ENCODE measurements around the gene RPLP2. TPM values are rescaled to one million over a fixed set of nuclear protein-coding genes. Genes with fewer than 3 reads are reported as not detected.

The RPLP2 gene
- total and polyA plus RNA-seq, 2 experiments from 2014 or later: 401 to 468 TPM

DNA sequence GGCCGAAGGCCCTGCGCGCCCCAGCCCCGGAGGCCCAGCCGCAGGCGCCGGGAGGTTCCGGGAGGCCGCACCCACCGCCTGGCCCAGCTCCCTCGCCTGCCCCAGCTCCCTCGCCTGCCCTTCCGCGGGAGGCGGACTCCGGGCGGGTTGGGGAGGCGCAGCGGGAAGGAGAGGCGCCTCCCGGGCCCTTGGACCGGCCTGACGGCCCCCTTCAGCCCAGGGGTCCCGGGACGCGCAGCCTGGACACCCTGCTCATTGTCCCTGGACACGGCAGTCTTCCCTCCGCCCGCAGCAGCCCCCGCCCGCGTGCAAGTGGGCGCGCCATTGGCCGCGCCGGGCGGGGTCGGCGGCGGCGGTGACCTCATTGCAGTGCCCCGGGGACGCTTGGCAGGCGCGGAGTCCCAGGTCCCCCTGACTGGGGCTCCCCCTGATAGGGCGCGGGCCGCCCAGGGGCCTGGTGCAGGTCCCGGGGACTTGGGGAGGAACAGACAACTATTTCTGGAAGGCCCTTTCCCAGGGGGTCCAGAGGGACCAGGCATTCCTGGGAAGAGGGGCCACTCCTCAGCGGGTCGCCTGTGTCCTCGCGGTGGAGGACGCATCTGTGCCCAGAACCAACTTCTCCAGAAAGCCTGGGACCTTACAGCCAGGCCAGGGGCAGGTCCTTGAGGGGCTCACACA lies 23.5 kb downstream of the RPLP2 start:
- TF ChIP-seq EZH2phosphoT487 (IDR thresholded peaks at IDR 0.05; ENCODE audit: low read depth, severe bottlenecking, unreplicated experiment) (no peak), EZH2 (IDR thresholded peaks at IDR 0.05; ENCODE audit: borderline replicate concordance) (no peak)
- TF ChIP-seq, protein P1, sequence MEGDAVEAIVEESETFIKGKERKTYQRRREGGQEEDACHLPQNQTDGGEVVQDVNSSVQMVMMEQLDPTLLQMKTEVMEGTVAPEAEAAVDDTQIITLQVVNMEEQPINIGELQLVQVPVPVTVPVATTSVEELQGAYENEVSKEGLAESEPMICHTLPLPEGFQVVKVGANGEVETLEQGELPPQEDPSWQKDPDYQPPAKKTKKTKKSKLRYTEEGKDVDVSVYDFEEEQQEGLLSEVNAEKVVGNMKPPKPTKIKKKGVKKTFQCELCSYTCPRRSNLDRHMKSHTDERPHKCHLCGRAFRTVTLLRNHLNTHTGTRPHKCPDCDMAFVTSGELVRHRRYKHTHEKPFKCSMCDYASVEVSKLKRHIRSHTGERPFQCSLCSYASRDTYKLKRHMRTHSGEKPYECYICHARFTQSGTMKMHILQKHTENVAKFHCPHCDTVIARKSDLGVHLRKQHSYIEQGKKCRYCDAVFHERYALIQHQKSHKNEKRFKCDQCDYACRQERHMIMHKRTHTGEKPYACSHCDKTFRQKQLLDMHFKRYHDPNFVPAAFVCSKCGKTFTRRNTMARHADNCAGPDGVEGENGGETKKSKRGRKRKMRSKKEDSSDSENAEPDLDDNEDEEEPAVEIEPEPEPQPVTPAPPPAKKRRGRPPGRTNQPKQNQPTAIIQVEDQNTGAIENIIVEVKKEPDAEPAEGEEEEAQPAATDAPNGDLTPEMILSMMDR (IDR thresholded peaks at IDR 0.05; ENCODE audit: poor library complexity): no peak
- no peaks in the 10 kb centered on the region for H3K9me2 ChIP-seq (replicated peaks; ENCODE audit: insufficient read depth)
- H3K79me2 ChIP-seq: peaks cover 31% of the 10 kb centered on the region
- peaks cover 44% of the 10 kb centered on the region for H3K4me1 ChIP-seq (ENCODE audit: insufficient read depth)
- peak overlapping the region; percentile 98 for H3K4me2 ChIP-seq
- under 1% methylated on average over 17 of the region's 55 CpGs for WGBS (ENCODE audit: low lambda C conversion rate, missing lambda C conversion rate)
- peaks cover 21% of the 10 kb centered on the region for H4K20me1 ChIP-seq (ENCODE audit: insufficient read depth, poor library complexity, severe bottlenecking)
- no peaks in the 10 kb centered on the region for H3K9me3 ChIP-seq (ENCODE audit: low read depth)
- H2AFZ ChIP-seq: no peak overlapping the region
- no peaks in the 10 kb centered on the region for H3K36me3 ChIP-seq (replicated peaks; ENCODE audit: insufficient read depth, low read depth)
- peak overlapping the region; percentile 87 for H3K27ac ChIP-seq
- H3K4me3 ChIP-seq: peak overlapping the region; percentile 44
- peak; percentile 86 for DNase-seq (ENCODE audit: low spot score)
- H3K27me3 ChIP-seq: peaks cover 9% of the 10 kb centered on the region

DNA sequence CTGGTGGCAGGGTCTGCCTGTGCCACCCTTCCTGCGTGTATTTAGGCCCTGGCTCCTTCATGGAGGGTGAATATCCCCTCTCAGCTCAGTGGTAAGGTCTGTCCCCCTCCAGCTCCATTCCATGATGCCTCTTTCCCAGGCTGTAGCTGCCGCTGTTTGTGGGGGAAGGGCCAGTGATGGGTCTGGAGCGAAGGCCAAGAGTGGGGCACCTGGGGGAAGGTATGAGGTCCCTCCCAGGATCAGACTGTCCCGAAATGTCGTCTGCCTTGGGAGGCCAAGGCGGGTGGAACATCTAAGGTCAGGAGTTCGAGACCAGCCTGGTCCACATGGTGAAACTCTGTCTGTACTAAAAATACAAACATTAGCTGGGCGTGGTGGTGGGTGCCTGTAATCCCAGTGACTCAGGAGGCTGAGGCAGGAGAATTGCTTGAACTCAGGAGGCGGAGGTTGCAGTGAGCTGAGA lies 24.1 kb downstream of the RPLP2 start:
- Histone ChIP-seq H3K36me3 (replicated peaks; ENCODE audit: insufficient read depth, low read depth) (no peaks in the 10 kb centered on the region), H3K79me2 (peaks cover 31% of the 10 kb centered on the region), H3K27ac (peak overlapping the region; percentile 87), H3K9me3 (ENCODE audit: low read depth) (no peaks in the 10 kb centered on the region), H3K4me2 (peak overlapping the region; percentile 98), H3K9me2 (replicated peaks; ENCODE audit: insufficient read depth) (no peaks in the 10 kb centered on the region), H3K27me3 (peaks cover 3% of the 10 kb centered on the region), H2AFZ (no peak overlapping the region), H3K4me1 (ENCODE audit: insufficient read depth) (peaks cover 44% of the 10 kb centered on the region), H3K4me3 (peak overlapping the region; percentile 44), H4K20me1 (ENCODE audit: insufficient read depth, poor library complexity, severe bottlenecking) (peaks cover 21% of the 10 kb centered on the region)
- TF ChIP-seq, protein P1 (IDR thresholded peaks at IDR 0.05; ENCODE audit: poor library complexity): no peak
- TF ChIP-seq EZH2phosphoT487 (IDR thresholded peaks at IDR 0.05; ENCODE audit: low read depth, severe bottlenecking, unreplicated experiment) (no peak), EZH2 (IDR thresholded peaks at IDR 0.05; ENCODE audit: borderline replicate concordance) (no peak)
- WGBS (ENCODE audit: low lambda C conversion rate, missing lambda C conversion rate): 50% methylated on average over 9 of the region's 9 CpGs
- DNase-seq (ENCODE audit: low spot score): no peak

DNA sequence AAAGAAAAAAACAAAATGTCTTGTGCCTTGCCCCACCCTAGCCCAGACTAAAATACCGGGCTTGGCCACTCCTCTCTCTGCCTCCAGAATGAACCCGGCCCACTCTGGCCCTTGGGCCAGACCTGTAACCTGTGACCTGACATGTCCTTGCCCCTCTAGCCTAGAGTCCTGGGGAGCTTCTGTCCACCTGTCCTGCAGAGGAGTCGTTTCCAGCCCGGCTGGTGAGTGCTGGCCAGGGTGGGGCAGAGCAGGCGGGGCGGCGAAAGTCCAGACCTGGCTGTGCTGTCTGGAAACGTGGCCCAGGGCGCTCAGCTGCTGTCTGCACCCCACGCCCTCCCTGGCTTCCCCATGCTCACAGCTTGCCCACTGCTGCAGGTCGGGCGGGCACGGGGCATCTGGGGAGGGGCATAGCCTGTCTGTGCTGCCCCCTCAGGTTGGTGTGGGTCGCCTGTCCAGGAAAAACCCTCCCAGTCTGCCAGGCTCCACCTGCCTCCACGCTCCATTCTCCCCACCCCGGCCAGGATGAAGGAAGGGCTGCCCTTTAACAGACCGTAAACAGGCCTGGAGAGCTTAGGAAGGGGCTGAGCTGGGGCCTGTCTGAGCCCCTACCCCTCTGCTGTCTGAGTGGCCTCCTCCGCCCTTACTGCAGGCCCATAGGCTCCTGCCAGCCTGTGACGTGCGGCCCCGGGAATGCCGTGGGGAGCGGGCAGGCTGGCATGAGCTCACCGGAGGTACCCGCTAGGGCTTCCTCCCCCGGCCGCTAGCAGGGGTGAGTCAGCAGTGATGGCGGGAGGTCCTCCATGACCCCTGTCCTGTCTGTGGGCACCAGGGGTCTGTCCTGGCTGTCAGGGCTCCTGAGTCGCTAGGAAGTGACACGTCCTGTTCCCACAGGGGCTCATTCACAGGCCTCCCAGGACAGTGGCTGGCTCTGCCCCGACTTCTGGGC lies 24.9 kb downstream of the RPLP2 start:
- no peaks in the 10 kb centered on the region for H3K27me3 ChIP-seq
- no peak overlapping the region for H2AFZ ChIP-seq
- 65% methylated on average over 29 of the region's 31 CpGs for WGBS (ENCODE audit: low lambda C conversion rate, missing lambda C conversion rate)
- H4K20me1 ChIP-seq (ENCODE audit: insufficient read depth, poor library complexity, severe bottlenecking): peaks cover 21% of the 10 kb centered on the region
- peaks cover 40% of the 10 kb centered on the region for H3K4me1 ChIP-seq (ENCODE audit: insufficient read depth)
- H3K9me3 ChIP-seq (ENCODE audit: low read depth): no peaks in the 10 kb centered on the region
- TF ChIP-seq EZH2phosphoT487 (IDR thresholded peaks at IDR 0.05; ENCODE audit: low read depth, severe bottlenecking, unreplicated experiment): no peak
- TF ChIP-seq, protein P1 (IDR thresholded peaks at IDR 0.05; ENCODE audit: poor library complexity): no peak
- TF ChIP-seq EZH2 (IDR thresholded peaks at IDR 0.05; ENCODE audit: borderline replicate concordance): no peak
- H3K79me2 ChIP-seq: peaks cover 31% of the 10 kb centered on the region
- no peaks in the 10 kb centered on the region for H3K36me3 ChIP-seq (replicated peaks; ENCODE audit: insufficient read depth, low read depth)
- DNase-seq (ENCODE audit: low spot score): peak; percentile 71
- H3K27ac ChIP-seq: peak overlapping the region; percentile 87
- no peak overlapping the region for H3K4me3 ChIP-seq
- H3K4me2 ChIP-seq: peak overlapping the region; percentile 98
- no peaks in the 10 kb centered on the region for H3K9me2 ChIP-seq (replicated peaks; ENCODE audit: insufficient read depth)
